HepG2 (cell line): ENCODE measurements around the gene COA7. TPM values are rescaled to one million over a fixed set of nuclear protein-coding genes. Genes with fewer than 3 reads are reported as not detected.

Source experiments
- CAMTA2 ChIP-seq: sonication (generic); formaldehyde crosslinking; IDR thresholded peaks from 2 replicates; pipeline ENCODE4 v1.4.0; 2020; ENCODE audit warnings: mild to moderate bottlenecking, missing genetic modification reagents, borderline replicate concordance
- ELF4 ChIP-seq: sonication (generic); formaldehyde crosslinking; IDR thresholded peaks from 2 replicates; pipeline ENCODE4 v1.5.0; 2020; ENCODE audit warnings: missing genetic modification reagents, mild to moderate bottlenecking, moderate library complexity, borderline replicate concordance
- KDM6A ChIP-seq: IDR thresholded peaks from 2 replicates; pipeline ENCODE4 v1.6.1; 2016; ENCODE audit warnings: low read depth
- SALL1 ChIP-seq: sonication (generic); formaldehyde crosslinking; IDR thresholded peaks from 2 replicates; pipeline ENCODE4 v1.8.0; 2022; ENCODE audit warnings: mild to moderate bottlenecking, missing genetic modification reagents
- SKIL ChIP-seq: sonication (generic); formaldehyde crosslinking; IDR thresholded peaks from 2 replicates; pipeline ENCODE4 v1.8.0; 2022; ENCODE audit warnings: missing genetic modification reagents, mild to moderate bottlenecking, moderate library complexity, borderline replicate concordance
- STAG1 ChIP-seq: sonication (generic); formaldehyde crosslinking; IDR thresholded peaks from 2 replicates; pipeline ENCODE4 v1.4.0; 2020; ENCODE audit warnings: missing genetic modification reagents
- YEATS2 ChIP-seq: sonication (generic); formaldehyde crosslinking; IDR thresholded peaks from 2 replicates; pipeline ENCODE4 v1.4.0; 2020; ENCODE audit warnings: missing genetic modification reagents, borderline replicate concordance
- ZBTB26 ChIP-seq: IDR thresholded peaks from 2 replicates; pipeline ENCODE4 v1.6.1; 2016; ENCODE audit warnings: missing compliant biosample characterization, missing genetic modification reagents, borderline replicate concordance
- ZFP41 ChIP-seq: sonication (generic); formaldehyde crosslinking; IDR thresholded peaks from 2 replicates; pipeline ENCODE4 v1.4.0; 2020; ENCODE audit warnings: mild to moderate bottlenecking, missing genetic modification reagents, borderline replicate concordance
- ZNF207 ChIP-seq: fragments of 450-650 bp; IDR thresholded peaks from 2 replicates; pipeline ENCODE4 v1.6.1; 2016; ENCODE audit warnings: antibody characterized with exemption, borderline replicate concordance
- ZNF30 ChIP-seq: sonication (generic); formaldehyde crosslinking; IDR thresholded peaks from 2 replicates; pipeline ENCODE4 v1.5.0; 2020; ENCODE audit warnings: mild to moderate bottlenecking, missing genetic modification reagents
- ZNF337 ChIP-seq: sonication (generic); formaldehyde crosslinking; IDR thresholded peaks from 2 replicates; pipeline ENCODE4 v1.5.1; 2020; ENCODE audit warnings: missing genetic modification reagents, low read depth, mild to moderate bottlenecking, borderline replicate concordance
- polyA plus RNA-seq, 8 experiments: library from polyadenylated mRNA; depleted of rRNA in 3 of 8; stranded (reverse) in 7 of 8; unstranded in 1 of 8; fragments of >200 nt; fragmentation: Illumina TruSeq in 4 of 8; extraction: Trizol in 4 of 8; gene quantifications; 2 replicates each; pipeline versions ENCODE4 v1.2.1 to v1.2.3, GENCODE V29; 2011 to 2016; ENCODE audit warnings: low read depth in 4 of 8, missing spikeins in 1 of 8, mixed read lengths in 1 of 8; ENCODE audit not compliant: insufficient read depth in 1 of 8
- total RNA-seq, 5 experiments: library from RNA; depleted of rRNA; stranded (reverse); fragments of >200 nt; fragmentation: Illumina TruSeq; extraction: Trizol; gene quantifications; 2 replicates each; pipeline ENCODE4 v1.2.3, GENCODE V29; 2016; ENCODE audit warnings: low read depth in 1 of 5
- TF ChIP-seq, protein P1 (sequence below), 2 experiments: sonication (generic) in 1 of 2; formaldehyde crosslinking in 1 of 2; IDR thresholded peaks; 2 replicates each; pipeline versions ENCODE4 v1.5.1 to v1.6.1; 2011 to 2020; ENCODE audit warnings: borderline replicate concordance in 1 of 2, low read depth in 1 of 2, low read length in 1 of 2, mild to moderate bottlenecking in 1 of 2, missing genetic modification reagents in 1 of 2, moderate library complexity in 1 of 2

The COA7 gene
- total and polyA plus RNA-seq, 2 of the 13 experiments (the other 11 are each of a cell fraction or from before 2014, with no cell fraction given) = 12.3 to 30.4 TPM

DNA sequence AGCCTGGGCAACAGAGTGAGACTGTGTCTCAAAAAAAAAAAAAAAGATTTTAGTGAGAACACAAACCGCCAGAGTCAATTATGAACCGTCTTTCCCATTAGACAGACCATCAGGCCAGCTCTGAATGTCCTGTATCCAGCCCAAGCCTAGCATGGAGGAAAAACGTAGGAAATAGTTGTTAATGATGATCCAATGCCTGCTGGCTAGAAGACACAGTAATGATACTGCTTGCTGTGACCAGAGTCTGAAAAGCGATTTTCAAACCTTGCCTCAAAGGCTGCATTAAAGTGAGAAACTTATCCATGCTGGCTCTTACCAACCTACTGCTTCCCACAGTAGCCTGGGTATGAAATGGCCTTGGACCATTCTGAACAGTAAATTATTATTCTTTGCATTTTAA is 17.0 kb downstream of the COA7 start (continued):
- TF ChIP-seq, protein P1, sequence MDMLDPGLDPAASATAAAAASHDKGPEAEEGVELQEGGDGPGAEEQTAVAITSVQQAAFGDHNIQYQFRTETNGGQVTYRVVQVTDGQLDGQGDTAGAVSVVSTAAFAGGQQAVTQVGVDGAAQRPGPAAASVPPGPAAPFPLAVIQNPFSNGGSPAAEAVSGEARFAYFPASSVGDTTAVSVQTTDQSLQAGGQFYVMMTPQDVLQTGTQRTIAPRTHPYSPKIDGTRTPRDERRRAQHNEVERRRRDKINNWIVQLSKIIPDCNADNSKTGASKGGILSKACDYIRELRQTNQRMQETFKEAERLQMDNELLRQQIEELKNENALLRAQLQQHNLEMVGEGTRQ (IDR thresholded peaks at IDR 0.05; ENCODE audit: low read depth, low read length) = no peak
- TF ChIP-seq, protein P1 (CRISPR knock-in tag; IDR thresholded peaks at IDR 0.05; ENCODE audit: borderline replicate concordance) = no peak
- TF ChIP-seq KDM6A (CRISPR knock-in tag) = no peak
- no peak for TF ChIP-seq ZFP41 (CRISPR knock-in tag)
- TF ChIP-seq ZNF207 = no peak
- TF ChIP-seq YEATS2 (CRISPR knock-in tag) = no peak
- no peak for TF ChIP-seq ZNF337 (CRISPR knock-in tag)
- TF ChIP-seq ZBTB26 = no peak
- TF ChIP-seq ELF4 (CRISPR knock-in tag) = no peak
- TF ChIP-seq CAMTA2 (CRISPR knock-in tag) = no peak
- no peak for TF ChIP-seq STAG1 (CRISPR knock-in tag)
- no peak for TF ChIP-seq ZNF30 (CRISPR knock-in tag)
- TF ChIP-seq SKIL (CRISPR knock-in tag) = no peak
- TF ChIP-seq SALL1 (CRISPR knock-in tag) = no peak
